NCI-H1092 treated with DMSO at 0.1 percent for 48 hours (cell line): ENCODE results near the gene CDC14A.
A peak's percentile ranks its signal among the peaks of the same experiment; 100 is the strongest.
"Not testable (repeated sequence)": the region's sequence is repeated elsewhere in the genome, so short reads cannot be mapped to it uniquely, and the experiment has no call there.

Experiments used
- DNase-seq: peaks from one replicate; lab custom pipeline; 2025; lab: John Stamatoyannopoulos, UW

CDC14A gene

DNA sequence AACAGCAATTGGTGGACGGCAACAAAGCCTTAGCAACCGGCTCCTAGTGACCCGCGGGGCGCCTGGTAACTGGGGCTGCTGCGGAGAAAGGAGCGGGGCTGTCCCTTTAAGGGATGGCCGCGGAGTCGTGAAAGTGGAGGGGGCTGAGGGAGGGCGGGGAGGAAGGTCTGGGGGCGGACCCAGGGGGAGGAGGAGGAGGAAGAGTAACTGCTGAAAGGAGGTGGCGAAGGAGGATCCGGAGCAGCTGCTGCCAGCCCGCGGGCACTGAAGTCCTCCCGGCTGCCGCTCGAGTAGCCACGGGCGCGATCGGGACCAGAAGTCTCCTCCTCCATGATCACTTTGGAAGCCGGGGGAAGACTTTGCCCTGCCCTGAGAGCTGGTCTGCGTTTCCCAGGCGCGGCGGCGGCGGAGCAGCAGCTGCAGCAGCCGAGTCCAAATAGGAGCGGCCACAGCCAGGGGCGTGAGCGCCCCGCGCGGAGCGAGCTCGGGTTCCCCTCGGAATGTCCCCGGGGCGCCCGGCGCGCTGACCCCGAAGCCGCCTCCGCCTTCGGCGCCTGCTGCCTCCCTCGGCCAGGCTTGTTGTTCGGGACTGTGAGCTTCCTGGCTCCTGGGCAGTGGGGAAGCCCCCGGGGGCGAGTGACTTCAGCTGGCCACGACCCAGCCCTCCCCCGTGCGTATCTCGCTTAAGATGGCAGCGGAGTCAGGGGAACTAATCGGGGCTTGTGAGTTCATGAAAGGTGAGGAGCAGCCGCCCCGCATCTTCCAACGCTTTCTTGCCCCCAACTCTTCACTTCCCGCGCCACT, at the start of gene CDC14A:
Gene CDC14A, plus strand, starts transcription at position 240 of the 804 bp plus-strand sequence. Its CDS starts 449 bp downstream, at position 689.
- DNase-seq, result peak; percentile 80

GRCh38 chr1:100302739-100303138, 49.6 kb upstream of the CDC14A start:
- DNase-seq, result no peak

DNA sequence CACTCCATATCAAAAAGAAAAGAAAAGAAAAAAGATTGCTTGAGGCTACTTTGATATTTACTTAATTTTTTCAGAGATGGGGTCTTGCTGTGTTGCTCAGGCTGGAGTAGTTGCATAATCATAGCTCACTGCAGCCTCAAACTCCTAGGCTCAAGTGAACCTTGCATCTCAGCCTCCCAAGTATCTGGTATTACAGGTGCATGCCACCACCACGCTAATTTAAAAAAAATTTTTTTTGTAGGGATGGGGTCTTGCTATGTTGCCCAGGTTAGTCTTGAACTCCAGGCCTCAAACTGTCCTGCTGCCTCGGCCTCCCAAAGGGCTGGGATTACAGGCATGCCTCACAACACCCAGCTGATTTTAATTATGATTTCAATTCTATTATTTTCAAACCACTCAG, 48.1 kb upstream of the CDC14A start:
- no peak for DNase-seq

DNA sequence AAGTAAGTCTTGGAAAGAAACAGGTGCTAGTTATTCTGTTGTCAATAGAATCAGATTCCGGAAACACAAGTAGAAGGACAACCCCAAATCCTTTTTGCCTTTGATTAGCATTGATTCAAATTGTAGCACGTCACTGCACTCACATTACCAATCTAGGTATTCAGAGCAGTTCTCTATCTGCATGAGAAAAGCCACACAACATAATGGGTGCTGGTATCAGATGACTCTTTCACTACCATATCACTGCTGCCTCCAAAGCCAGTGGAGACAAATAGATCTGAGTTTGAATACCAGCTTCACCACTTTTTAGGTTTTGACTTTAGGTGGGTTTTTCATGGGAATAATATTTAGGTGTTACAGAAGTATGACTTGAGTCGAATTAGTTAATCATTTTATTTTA, 47.4 kb upstream of the CDC14A start:
- no peak for DNase-seq

DNA sequence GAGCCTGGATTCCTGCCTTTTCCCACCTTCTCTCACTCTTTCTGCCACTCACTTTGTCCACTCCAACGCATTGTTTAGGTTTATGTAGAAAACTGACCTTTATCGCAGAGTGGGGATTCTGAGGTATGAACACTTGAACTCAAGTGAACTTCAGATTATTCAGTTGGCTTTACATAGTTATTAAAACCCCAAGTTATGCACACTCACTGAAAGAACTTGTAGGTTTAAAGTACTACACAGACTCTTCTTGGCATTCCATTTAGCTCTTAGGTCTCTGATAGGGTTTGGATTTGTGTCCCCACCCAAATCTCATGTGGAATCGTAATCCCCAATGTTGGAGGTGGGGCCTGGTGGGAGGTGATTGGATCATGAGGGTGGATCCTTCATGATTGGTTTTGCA, 46.4 kb upstream of the CDC14A start:
- no peak for DNase-seq

GRCh38 chr1:100306735-100307313, 45.5 kb upstream of the CDC14A start:
- no peak for DNase-seq

GRCh38 chr1:100308777-100309176, 43.5 kb upstream of the CDC14A start:
- DNase-seq, result no peak

GRCh38 chr1:100309863-100310262, 42.4 kb upstream of the CDC14A start:
- no peak for DNase-seq

DNA sequence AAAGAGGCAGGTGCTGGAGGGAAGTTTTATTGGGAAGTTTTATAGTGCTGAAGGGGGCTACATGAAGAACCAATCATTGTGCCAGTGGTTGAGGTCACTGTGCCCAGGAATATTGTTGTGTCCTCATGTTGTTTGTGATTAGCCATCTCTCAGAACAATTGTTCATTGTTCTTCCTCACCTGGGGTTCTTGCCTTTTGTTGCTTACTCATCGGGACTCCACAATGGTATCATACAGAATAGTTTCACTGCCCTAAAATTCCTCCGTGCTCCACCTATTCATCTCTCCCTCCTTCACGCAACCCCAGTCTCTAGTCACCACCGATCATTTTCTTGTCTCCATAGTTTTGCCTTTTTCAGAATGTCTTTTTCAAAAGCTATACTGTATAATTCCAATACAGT, 38.9 kb upstream of the CDC14A start:
- no peak for DNase-seq

GRCh38 chr1:100316622-100317021, 35.7 kb upstream of the CDC14A start:
- DNase-seq, result no peak

DNA sequence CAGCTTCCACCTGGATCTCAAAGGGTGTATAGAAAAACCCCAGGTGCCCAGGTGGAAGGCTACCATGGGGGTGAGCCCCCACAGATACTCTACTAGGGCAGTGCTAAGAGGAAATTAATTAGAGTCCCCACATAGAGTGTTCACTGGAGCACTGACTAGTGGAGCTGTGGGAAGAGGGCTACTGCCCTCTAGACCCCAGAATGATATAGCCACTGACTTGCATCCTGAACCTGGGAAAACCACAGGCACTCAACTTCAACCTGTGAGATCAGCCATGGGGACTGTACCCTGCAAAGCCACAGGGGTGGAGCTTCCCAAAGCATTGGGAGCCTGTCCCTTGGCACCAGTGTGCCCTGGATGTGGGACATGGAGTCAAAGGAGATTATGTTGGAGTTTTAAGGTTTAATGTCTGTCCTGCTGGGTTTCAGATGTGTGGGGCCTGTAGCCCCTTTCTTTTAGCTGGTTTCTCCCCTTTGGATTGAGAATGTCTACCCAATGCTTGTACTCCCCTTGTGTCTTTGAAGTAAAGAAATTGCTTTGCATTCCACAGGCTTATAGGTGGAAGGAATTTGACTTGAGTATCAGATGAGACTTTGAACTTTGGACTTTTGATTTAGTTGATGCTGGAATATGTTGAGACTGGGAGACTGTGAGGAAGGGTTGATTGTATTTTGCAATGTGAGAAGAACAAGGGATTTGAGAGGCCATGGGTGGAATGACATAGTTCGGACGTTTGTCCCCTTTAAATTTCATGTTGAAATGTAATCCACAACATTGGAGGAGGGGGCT, 31.8 kb upstream of the CDC14A start:
- DNase-seq, result no peak

GRCh38 chr1:100321100-100321493, 31.2 kb upstream of the CDC14A start:
- no peak for DNase-seq

- DNase-seq, result no peak
These were observed 30.8 kb upstream of the CDC14A start for GRCh38 chr1:100321506-100321905.

DNA sequence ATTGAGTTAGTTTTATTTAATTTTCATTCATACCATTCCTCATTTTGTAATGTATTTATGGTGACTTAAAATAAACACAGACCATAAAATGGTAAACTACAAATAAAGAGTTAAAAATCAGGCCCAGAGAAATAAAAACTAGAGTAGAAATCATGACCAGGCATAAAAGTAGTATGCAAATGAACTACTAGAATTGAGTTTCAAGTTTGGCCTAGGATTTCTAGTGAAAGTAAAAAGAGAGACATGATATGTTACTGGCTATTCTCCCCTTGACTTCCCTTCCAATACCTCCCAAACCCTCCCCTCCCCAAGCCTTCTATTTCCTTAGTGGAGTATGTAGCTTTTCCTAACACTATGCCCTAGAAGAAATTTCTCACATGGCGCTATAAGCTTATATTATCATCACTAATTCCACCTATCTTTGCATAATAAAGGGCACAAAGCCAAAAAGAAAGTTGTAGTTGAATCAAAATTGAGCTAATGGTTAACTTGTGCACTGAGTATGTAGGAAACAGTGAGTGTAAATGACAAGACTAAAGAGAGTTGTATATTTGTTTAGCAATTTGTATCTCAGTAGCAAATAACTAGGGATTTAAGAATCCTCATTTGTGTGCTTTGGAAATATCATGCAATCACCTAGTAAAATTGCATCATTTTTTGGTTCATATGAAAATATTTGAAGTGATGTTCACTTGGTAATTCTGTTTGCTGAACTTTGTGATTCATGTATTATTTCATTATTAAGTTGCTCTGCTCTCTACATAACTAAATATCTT, 29.7 kb upstream of the CDC14A start:
- no peak for DNase-seq

DNA sequence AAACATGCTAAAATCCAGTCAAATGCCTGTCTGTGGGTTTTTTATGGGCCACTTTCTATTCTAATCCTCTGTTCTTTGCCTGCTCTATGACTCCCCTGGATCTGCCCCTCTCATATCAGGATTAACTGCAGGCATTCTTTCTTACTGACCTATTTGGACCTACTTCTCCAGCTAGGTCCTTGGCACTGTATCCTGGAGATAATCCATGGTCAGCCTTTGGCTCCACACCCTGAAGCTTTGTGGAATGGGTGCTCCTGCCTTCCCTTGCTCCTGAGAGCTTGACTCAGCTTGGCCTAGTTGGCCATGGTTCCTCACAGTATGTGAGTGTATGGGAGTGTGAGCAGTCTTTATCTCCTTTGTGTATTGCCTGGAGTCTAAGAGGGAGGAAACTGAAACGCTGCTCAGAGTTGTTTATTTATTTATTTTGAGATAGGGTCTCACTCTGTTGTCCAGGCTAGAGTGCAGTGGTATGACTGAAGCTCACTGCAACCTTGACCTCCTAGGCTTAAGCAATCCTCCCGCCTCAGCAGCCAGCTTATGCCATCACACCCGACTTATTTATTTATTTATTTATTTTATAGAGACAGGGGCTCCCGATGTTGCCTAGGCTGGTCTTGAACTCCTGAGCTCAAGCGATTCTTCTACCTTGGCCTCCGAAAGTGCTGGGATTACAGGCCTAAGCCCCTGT, 28.7 kb upstream of the CDC14A start:
- no peak for DNase-seq

DNA sequence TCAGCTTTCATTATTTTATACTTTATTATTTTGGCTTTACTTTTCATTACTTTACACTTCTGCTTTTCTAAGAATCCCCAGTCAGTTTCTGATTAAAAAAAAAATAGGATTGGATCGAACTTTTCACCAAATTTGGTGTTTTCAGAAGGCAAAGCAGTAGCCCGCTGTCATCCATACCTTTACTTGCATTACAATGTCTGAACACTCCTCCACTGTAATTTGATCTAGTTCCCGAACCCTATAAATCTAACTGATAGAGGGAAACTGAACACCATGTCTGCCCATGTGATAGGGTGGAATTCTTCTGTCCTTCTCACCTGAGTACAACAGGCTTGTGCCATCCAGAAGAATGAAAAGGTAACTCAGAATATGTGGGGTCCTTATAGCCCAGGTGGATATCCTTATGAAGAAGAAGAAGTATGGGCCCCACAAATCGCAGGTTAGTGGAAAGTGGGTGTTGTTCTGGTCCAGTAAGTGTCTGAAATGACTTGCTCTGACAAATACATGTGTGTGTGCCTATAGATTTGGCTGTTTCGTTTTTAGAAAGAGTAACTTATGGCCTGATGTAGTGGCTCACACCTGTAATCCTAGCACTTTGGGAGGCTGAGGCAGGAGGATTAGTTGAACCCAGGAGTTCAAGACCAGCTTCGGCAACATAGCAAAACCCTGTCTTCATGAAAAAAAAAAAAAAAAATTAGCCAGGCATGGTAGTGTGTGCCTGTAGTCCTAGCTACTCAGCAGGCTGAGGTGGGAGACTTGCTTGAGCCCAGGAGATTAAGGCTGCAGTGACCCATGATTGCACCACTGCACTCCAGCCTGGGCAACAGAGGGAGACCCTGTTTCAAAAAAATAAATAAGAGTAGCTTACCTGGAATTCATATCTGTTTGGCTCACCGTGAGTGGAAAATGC, 26.6 kb upstream of the CDC14A start:
- DNase-seq, result no peak

GRCh38 chr1:100326325-100326670, 26.0 kb upstream of the CDC14A start:
- DNase-seq, result not testable (repeated sequence)

DNA sequence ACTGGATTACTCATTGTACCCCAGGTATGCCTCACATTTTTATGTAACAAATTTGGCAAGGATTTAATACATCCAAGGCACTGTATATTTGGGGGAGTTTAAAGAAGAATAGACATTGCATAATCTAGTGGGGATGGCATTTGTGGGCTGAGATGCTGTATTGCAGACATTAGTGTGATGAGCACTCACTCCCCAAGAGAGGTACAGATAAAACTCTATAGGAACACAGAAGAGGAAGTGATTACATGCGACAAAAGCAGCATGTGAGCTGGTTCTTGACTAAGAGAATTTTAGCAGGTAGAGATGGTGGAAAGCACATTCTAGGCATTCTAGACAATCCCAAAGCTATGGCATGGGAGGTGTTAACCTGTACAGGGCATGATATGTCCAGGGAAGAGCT, 24.2 kb upstream of the CDC14A start:
- no peak for DNase-seq

- DNase-seq, result not testable (repeated sequence)
These were observed 21.2 kb upstream of the CDC14A start for GRCh38 chr1:100331146-100331545.

DNA sequence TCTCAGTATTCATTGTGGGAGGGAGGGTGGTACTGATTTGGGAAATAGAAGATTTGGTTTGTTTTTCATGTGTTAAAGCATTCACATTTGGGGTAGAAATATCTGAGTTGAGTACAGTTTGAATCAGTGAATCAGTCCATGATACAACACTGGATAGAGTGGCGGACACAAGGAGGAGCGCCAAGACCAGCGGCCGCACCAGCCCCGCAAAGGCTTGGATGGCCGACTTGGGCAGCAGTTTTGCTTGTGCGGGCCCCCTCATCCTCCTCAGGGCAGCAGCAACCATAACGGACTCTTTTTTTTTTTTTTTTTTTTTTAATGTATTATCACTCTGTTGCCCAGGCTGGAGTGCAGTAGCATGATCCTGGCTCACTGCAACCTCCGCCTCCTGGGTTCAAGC, 20.0 kb upstream of the CDC14A start:
- DNase-seq, result no peak

GRCh38 chr1:100335436-100335835, 16.9 kb upstream of the CDC14A start:
- no peak for DNase-seq
